ENCODE measurements around the gene C11orf97.
"Not testable (repeated sequence)": the region's sequence is repeated elsewhere in the genome, so short reads cannot be mapped to it uniquely, and the experiment has no call there.

Gene C11orf97, protein sequence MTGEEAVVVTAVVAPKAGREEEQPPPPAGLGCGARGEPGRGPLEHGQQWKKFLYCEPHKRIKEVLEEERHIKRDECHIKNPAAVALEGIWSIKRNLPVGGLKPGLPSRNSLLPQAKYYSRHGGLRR

GRCh38 chr11:94511932-94512781 lies at the start of gene C11orf97:
C11orf97 (plus strand) TSS chr11:94512461; CDS start chr11:94512529, 68 bp downstream.
- peak; percentile 44 for DNase-seq (ENCODE audit: low read depth)

GRCh38 chr11:94469416-94469815 lies 42.8 kb upstream of the C11orf97 start:
- no peak for DNase-seq (ENCODE audit: low read depth)

DNA sequence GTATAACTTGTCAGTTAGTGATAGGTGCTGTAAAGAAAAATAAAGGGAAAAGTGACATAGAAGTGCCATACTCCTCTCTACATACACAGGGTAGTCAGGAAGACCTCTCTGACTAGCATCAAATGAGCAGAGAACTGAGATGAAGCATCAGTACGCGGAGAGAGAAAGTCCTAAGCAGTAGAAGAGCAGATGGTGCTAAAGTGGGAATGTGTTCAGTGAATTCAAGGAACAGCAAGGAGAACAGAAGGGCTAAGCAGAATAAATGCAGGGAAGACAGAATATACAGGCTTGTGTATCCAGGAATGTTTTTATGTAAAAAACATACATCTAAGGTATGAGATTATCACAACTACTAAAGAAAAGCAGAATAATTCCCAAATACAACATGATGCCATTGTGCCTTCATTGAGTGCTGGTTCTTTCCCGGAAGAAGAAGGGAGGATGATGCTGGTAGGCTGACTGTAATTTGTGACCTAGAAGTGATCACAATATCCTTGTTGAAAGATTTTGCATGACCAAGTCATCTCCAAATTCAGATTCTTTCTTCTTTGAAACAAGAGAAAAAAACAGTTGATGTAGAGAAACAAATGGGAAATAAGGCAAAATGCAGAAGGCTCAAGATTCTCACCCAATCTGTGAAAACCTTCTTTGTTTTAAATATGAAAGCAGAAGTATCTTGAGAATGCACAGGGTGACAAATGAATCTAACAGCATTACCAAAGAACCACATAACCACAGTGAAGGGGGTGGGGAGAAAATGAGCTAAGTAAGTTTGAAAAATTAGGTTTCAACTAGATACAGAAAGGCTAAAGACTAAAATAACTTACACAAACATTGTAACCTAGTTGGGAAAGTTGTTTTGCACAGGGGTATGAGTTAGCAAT lies 39.1 kb upstream of the C11orf97 start:
- DNase-seq (ENCODE audit: low read depth) = no peak

- DNase-seq (ENCODE audit: low read depth) = no peak
These were observed 34.6 kb upstream of the C11orf97 start for GRCh38 chr11:94477624-94478023.

- DNase-seq (ENCODE audit: low read depth) = no peak
These were observed 30.9 kb upstream of the C11orf97 start for GRCh38 chr11:94481342-94481741.

GRCh38 chr11:94486068-94486467 lies 26.2 kb upstream of the C11orf97 start:
- no peak for DNase-seq (ENCODE audit: low read depth)

GRCh38 chr11:94493281-94494125 lies 18.8 kb upstream of the C11orf97 start, which contains the start of the genes ANKRD49 and MRE11:
ANKRD49 (plus strand) TSS chr11:94493984; CDS start chr11:94496694, 2,710 bp downstream.
MRE11 (minus strand) TSS chr11:94493844; CDS start chr11:94492801, 1,043 bp downstream.
- DNase-seq (ENCODE audit: low read depth) = peak; percentile 95

DNA sequence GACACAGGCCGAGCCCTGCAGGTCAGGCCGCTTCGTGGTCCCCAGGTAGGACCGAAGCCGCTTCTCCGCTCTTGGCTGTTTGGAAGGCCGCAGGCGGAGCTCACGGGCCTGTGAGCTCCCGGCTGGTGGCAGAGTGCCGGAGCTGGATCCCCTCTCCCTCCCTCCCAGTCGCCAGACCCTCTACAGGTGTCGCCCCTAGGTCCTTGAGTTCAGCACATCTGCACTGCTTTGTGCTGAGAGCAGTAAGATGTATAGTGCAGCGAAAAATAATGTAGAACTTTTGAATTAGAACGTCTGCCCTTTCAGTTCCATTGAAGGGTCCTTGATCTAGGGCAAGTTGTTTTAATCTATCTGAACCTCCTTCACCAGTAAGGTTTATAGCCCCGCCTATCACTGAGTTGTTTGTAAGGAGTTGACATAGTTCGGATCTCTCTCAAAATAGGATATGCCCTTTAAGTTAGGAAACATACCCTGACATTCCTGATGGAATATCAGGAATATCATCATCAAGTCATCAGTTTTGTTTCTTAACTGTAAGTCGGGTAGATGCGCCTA lies 18.1 kb upstream of the C11orf97 start:
- DNase-seq (ENCODE audit: low read depth) = no peak

GRCh38 chr11:94500181-94500580 lies 12.1 kb upstream of the C11orf97 start:
- DNase-seq (ENCODE audit: low read depth) = no peak

DNA sequence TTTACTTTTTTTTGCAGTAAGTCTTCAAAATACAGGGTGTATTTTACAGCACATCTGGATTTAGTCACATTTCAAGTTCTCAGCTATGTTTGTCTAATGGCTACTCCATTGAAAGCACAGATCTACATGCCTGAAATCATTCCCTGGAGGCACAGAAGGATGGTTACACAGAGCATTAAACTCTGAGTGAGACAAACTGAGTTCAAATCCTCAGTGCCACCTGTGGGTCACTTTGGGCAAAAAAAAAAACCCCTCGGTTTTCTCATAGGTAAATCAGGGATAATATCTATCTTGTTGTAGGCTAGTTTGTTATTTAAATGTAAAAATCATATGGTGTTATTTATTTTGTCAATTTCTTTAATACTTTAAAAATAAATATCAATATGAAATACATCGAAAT lies 10.7 kb upstream of the C11orf97 start:
- no peak for DNase-seq (ENCODE audit: low read depth)

GRCh38 chr11:94504689-94505293 lies 7.5 kb upstream of the C11orf97 start:
- DNase-seq (ENCODE audit: low read depth) = no peak

- not testable (repeated sequence) for DNase-seq (ENCODE audit: low read depth)
These were observed 5.7 kb upstream of the C11orf97 start for GRCh38 chr11:94506513-94506912.

DNA sequence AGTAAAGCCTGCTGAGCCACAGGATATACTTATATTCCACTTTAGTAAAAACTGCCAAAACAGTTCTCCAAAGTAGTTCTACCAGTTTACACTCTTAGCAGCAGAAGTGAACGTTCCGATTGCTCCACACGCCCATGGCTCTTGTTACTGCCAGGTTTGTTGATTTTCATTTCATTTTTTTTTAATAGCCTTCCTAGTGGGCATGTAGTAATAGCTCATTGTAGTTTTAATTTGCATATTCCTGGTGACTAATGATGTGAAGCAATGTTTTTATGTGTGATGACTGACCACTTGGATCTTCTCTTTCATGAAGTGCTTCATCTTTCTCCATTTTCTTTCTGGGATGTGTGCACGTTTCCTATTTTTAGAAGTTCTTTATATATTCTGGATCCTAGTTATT lies 4.8 kb upstream of the C11orf97 start:
- DNase-seq (ENCODE audit: low read depth) = no peak

DNA sequence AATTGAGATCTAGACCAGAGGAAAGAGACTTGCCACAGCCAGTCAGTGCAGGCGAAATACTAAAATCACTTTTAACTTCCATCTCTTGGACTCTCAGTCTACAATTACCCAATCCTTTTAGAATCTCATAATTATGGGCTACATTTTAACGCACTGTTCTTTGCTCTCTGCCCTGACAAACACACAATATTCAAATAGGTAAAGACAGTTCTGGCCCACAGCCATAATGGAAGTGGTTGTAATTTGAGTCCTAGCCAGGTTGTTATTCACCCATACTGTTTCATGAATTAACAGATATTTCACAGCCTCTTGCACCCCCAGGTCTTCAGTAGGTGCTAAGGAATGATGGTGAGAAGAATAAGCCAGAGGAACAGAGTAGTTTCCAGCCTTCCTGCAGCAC lies 830 bp downstream of the C11orf97 start:
- DNase-seq (ENCODE audit: low read depth) = no peak

- no peak for DNase-seq (ENCODE audit: low read depth)
These were observed 3.1 kb downstream of the C11orf97 start for GRCh38 chr11:94515398-94515797.

- no peak for DNase-seq (ENCODE audit: low read depth)
These were observed 4.5 kb downstream of the C11orf97 start for GRCh38 chr11:94516725-94517124.

GRCh38 chr11:94518300-94518699 lies 6.0 kb downstream of the C11orf97 start:
- no peak for DNase-seq (ENCODE audit: low read depth)

- DNase-seq (ENCODE audit: low read depth) = no peak
These were observed 7.3 kb downstream of the C11orf97 start for GRCh38 chr11:94519478-94520084.

GRCh38 chr11:94521684-94522083 lies 9.4 kb downstream of the C11orf97 start:
- DNase-seq (ENCODE audit: low read depth) = no peak

DNA sequence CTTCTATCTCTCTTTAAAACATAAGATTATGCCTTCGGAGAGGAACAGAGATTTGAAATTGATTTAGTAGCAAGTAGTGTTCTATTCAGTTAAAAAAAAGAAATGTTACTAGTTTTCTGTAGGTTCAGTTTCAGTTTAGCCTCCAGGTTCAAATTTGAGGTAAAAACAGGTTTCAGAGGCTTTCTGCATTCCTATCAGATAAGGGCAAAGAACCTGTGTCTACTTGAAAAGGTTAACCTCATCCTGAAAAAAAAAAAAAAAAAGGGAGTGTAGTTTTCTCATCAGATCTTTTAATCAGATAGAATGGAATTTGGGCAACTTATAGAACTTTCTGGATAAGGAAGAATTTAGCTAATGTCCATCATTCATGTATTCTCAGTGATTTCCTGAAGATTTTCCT lies 12.1 kb downstream of the C11orf97 start:
- DNase-seq (ENCODE audit: low read depth) = no peak

Measured in stimulated activated CD4-positive, alpha-beta T cell treated with anti-CD3 and anti-CD28 coated beads, Interleukin-2, amount 100 ng/mL, for 4 hours (primary cell).